ENCODE data around the gene PNPLA2.

The PNPLA2 gene, protein sequence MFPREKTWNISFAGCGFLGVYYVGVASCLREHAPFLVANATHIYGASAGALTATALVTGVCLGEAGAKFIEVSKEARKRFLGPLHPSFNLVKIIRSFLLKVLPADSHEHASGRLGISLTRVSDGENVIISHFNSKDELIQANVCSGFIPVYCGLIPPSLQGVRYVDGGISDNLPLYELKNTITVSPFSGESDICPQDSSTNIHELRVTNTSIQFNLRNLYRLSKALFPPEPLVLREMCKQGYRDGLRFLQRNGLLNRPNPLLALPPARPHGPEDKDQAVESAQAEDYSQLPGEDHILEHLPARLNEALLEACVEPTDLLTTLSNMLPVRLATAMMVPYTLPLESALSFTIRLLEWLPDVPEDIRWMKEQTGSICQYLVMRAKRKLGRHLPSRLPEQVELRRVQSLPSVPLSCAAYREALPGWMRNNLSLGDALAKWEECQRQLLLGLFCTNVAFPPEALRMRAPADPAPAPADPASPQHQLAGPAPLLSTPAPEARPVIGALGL

DNA sequence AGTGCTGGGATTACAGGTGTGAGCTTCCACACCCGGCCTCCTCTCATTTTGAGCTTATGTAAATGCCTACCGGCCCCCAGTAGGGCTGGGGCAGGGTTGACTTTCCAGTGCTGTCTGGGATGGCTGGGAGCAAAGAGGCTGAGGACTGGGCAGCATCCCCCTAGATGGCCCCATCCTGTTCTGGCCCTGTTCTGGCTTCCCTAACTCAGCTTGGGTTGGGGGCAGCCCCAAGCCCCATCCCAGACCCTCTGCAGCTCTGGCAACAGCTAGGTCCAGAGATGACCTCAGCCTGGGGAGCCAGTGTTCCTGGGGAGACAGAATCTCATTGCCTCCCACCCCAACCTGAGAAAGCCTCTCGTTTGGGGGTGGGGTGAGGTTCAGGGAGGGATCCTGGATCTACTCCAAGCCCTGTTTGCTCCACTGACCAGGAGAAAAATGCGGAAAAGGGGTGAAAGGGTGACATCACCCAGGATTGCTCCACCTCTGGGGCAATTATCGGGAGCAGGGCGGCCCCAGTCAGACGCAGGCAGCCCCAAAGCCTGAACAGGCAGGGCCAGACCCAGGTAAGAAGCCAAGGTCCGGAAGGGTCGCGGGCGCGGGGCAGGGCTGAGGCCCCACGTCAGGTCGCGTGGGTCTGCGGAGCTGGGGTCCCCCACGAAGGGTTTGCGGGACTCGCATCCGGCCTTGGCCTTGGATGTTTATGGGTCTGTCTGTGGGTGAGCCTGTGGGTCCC lies at the start of gene PNPLA2:
Gene PNPLA2, plus strand, starts transcription at position 519 of the 733 bp plus-strand sequence. CDS start 805 bp downstream, outside the sequence.
- no peak for DNase-seq (ENCODE audit: low spot score)

DNA sequence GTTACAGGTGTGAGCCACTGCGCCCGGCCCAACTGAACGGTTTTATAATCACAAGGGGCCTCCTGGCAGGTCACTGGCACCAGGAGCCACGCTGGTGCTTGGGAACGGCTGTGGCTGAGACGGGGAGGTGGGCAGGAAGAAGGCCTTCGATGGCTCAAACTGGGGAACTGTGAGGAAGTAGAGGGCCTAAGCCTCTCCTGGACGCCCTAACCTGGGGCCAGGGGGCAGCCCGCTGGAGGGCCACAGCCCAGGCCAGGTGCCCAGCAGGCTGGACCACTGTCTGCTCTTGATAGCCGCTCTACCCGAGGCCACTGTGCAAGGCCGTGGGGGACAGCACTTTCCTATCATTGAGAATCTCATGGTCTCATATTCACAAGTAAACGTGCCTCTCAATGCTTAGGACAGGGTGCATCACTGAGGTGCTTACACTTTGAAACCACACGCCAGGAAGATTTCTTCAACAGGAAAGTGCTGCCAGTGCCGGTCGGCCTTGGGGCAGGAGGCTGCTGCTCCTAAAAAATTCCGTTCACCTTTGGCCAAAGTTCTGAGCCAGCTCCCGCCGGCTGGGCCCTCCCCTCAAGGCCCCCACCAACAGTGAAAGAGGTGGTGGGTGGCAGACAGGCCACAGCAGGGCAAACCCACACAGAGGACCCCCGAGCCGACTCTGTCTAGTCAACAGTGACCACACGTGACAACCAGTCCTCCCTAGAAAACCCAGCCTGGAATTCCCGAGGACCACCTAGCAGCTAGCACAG lies 48.6 kb upstream of the PNPLA2 start:
- no peak for DNase-seq (ENCODE audit: low spot score)

DNA sequence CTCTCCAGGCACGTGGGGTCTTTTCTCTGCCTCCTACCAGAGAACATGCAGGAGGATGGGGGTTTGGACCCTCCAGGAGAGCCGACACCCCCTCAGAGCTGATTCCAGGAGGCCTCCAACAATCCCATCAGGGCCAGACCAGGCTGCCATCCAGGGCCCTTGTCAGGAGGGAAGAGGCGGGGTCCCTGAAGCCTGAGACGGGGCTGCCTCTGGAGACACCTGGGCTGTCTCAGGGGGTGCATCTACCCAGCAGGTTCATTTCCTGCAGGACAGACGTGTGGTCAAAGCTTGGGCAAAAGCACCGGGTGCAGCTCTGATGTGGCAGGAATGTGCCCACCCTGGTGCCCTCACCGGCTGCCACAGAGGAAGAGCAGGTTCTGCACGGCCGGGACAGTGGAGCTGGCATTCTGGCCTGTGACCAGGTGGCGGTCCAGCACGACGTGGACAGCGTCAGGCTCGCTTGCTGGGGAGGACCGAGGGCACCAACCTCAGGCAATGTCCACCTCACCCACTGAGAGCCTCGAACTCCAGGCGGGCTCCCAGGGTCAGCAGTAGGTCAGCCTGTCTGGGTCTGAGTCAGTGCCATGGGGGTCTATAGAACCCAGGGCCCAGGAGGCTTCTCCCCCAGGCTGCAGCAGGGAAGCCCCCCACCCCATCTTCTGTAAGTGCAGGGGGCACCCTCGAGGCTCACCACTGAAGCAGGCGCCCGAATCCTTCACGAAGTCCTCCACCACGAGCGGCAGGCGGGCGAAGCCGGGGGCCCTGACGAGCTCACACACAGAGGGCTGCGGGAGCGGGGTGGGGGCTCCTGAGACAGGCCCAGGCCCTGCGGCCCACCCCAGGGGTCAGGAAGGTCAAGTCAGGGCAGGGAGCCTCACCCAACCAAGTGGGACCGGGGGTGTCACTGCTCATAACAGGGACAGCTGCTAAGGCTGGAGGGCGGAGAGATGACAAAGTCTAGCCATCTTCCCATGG lies 47.8 kb upstream of the PNPLA2 start:
- no peak for DNase-seq (ENCODE audit: low spot score)

DNA sequence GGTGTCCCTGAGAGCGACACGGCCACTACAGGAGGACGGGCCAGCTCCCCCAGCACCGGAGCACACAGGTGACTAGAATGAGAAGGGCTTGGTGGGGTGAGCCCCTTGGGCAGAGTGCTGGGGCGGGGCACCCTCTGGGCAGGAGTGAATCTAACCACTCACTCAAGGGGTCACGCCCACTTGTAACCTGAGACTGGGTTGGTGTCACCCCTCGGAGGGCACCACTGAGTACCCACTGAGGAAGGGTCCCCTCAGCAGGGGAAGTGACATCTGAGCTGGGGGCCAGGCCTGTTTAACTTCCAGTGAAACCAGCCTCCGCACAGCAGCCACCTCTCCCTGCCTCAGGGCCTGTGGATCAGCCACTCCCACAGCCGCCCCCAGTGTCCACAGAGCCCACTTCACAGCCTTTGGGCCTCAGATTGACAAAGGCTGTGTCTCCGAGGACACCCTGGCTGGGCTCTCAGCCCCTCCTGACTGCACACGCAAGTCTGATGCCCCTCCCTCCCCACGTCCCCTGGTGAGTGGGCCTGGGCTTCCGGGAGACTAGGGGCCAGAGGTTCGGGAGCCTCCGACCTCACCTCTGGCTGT lies 47.0 kb upstream of the PNPLA2 start:
- DNase-seq (ENCODE audit: low spot score): no peak

DNA sequence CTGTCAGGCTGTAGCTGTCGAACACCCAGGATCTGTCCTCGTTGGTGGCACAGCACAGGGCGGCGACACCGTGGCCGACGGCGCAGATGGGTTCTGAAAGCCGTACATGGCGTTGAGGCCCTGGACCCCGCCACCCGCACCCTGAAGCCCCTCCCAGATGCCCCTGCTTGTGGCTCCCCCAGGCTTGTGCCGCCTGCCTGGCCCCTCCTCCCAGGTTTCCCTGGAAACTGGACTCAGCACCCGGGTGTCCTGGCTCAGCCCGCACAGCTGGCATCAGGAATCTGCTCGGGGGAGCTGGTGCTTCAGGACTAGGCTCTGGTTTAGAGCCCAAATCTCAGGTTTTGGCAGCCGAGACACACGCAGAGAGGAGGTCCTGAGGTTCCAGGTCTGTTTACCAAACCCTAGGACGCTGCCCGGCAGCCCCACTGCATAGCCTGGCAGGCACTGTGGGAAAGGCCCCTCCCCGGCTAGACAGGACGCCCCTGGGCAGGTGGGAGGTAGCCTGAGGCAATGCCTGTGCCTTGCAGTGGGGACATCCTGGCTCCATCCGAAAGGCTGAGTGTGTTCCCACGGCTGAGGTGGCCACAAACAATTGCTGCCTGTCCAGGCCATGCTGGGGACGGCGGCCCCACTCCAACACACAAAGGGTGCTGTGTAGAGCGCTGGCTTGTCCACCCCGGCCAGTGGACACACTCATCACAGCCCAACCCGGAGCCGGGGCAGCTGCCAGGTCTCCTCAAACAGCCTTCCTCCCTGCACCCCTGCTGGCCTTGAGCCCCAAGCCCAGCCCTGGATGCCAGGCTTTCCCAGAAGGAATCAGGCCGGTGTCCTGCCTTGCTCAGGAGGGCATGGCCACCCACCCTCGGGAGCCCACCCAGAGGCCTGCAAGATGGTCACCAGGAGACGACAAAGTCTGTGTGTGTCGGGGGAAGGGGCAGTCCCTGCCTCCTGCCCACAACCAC lies 46.0 kb upstream of the PNPLA2 start:
- DNase-seq (ENCODE audit: low spot score): no peak

DNA sequence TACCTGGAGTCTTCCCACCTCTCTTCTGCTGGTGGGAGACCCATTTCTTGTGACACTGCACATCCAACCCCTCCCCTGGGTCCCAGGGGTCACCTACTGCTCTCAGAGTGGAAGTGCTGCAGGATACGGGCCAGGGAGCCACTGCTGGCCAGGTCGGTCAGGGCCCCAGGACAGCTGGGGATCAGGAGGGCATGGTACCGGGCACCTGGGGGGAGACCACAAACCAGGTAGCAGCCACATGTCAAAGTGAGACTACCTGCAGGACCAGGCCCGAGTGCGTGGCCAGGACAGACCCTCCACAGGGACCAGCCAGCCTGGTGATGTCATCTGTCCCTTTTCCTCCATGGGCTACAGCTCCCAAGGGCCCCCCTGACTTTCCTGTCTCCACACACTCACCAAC lies 45.3 kb upstream of the PNPLA2 start:
- DNase-seq (ENCODE audit: low spot score): no peak

DNA sequence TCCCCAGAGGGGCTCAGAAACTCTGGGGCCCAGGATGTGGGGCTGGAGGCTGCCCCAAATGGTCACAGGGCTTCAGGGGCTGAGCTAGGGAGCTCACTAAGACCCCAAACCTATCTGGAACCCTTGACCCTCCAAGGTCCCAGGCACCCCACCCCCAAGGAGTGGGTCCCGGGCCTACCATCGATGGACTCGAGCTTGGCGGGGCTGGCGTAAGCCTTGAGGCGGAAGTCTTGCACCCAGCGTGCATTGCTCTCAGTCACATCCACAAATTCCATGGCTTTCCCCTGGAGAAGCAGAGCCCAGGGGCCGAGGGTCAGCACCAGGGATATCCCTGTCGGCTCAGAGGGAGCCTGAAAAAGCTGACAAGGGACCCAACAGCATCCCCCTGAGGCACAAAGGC lies 44.9 kb upstream of the PNPLA2 start:
- no peak for DNase-seq (ENCODE audit: low spot score)

DNA sequence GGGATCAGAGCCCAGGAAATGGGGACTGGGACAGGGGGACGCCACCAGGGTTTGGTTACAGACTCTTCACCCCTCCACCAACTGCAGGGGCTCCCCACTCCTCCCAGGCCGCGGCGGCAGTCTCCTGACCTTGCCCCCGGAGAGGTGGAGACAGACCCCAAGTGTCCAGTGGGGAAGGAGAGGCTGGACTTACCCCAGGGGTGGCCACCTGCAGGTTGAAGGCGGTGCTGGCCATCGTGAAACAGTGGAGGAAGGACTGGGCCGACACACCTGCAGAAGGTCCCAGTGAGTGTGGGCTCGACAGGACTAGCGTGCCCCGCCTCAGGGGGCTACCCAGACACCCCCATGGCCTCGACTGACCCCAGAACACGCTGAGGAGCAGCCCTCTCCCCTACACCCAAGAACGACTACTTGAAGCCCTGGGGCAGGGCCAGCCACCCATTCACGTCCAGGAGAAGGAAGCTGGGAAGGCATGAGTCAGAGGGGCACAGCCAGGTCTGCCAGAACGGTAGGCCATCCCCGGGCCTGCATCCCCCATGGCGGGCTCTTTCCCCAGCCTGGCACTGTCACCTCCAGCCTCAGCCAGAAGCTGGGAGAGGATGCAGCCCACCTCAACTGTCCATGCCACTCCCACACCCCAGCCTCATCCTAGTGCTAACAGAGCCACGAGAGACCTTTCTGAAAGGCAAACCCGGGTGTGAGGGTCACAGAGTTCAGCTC lies 43.7 kb upstream of the PNPLA2 start:
- peak; percentile 50 for DNase-seq (ENCODE audit: low spot score)

DNA sequence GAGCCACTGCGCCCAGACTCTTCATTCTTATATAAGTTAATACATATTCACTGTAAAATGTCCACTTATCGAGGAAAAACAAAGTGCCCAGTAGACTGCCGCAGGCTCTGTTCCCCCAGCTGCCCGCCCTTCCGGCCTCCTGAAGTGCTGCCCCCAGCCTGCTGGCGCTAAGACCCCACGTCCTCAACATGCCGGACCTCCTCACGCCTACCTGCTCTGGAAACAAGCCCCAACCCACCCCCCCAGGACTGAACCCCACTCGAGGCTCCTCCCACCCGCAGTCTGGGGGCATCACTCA lies 42.5 kb upstream of the PNPLA2 start:
- no peak for DNase-seq (ENCODE audit: low spot score)

DNA sequence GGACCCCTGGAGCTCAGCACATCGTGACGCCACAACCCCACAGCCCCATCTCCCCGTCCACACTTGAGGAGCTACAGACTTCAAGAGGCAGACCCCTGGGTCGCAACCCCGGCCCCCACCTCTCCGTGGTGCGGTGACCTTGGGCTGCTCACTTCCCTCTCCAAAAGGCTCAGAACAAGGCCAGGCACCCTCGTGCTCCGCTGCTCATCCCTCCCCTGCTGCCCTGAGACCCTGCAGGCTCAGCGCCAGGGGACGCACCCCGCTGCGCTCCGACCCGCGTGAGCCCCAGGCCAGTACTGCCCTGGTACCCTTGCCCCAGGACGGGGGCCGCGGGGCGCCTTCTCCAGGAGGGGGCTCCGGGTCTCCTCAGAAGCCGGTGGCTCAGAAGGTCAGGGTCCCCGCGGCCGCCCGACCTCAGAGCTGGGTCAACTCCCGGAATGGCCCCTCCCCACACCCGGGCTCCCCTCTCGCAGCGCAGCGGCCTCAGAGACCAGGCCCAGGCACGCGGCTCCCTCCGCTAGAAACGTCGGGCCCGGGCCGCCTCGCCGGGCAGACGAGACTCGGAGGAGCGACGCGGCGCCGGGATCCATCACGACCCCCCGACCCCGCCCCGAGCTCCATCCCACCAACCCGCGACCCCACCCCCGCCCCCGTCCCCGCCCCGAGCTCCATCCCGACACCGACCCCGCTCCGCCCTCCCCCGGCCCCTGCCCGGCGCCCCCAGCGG lies 42.0 kb upstream of the PNPLA2 start:
- DNase-seq (ENCODE audit: low spot score): no peak

DNA sequence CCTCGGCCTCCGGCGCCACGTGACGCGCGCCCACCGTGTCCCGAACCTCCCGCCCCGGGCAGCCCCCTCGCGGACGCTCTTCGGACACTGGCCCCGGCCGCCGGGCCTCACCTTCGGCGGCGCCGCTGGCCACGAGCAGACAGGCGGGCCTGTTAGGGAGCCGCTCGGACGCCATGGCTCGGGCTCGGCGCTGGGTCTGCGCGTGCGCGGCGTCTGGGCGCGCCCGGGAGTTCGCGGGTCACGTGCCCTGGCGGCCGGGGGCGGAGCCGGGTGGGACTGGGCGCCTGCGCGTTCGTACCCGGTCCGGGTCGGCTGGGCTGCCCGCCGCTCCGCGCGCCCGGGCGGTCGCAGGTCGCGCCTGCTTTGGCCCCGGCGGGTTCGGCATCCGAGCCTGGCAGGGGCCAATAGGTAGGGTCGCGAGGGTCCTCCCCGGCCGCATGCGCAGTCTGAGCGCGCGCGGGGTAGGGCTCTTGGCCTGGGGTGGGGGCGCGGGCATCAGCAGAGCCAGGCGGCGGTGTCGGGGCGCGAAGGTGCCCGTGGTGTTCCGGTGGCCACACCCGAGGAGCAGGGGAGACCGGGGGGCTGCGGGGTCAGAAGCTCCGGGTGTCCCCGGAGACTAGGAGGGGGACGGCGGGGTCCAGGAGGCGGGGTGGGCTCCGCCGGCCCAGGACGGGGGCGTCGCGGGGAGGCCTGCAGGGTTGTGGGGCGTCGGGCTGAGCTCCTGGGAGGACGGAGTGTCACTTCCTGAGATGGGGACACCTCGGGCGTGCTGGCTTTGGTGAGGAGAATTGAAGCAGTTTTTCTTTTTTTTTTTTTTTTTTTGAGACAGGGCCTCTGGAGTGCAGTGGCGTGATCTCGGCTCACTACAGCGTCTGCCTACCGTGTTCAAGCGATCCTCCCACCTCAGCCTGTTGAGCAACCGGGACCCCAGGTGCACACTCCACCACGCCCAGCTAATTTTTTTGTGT lies 41.1 kb upstream of the PNPLA2 start, which contains the start of gene GATD1:
Gene GATD1, minus strand, starts transcription at position 200 of the 968 bp plus-strand sequence. Its CDS starts 25 bp downstream, at position 175.
- DNase-seq (ENCODE audit: low spot score): peak; percentile 96

DNA sequence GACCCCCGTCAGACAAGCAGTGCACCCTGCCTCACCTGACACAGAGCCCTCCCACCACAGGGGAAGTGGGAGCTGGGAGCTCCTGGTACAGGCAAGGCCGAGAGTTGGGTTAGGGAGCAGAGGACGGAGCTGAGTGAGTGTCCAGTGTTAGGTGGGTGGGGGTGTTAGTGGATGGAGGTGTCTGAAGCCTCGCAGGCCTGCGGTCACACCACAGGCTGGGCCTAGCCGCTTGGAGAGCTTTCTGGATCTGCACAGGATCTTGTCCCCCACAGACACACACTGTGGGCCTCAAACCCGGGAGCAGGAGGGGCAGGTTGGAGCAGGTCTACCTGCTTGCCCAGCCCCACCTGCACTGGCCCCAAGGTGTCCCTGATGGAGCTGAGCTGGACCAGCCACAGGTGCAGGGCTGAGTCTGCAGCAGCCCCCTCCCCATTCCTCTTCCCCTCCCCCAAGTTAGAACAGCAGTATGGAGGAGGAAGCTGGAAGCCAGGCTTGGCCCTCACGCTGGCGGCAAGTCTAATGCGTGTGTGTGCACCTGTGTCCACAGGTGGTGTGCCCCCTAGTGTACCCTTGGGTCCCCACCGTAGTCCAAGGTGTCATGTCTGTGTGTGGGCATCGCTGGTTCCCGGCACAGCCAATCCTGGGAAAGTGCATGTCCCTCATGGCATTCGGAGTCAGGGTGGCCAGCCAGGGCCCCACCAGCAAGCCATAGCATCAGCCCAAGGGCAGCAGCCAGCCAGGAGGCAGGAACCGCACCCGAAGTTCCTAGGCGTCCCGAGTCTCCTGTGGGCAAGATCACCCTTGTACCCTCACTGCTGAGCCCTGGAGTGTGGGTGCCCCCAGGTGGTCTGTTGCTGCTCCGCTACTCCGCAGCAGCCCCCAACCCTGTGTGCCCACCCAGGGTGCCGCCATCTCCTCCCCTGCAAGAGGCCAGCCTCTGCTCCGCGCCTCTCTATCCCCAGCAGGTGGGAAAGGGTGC lies 39.4 kb upstream of the PNPLA2 start:
- DNase-seq (ENCODE audit: low spot score): peak; percentile 40

DNA sequence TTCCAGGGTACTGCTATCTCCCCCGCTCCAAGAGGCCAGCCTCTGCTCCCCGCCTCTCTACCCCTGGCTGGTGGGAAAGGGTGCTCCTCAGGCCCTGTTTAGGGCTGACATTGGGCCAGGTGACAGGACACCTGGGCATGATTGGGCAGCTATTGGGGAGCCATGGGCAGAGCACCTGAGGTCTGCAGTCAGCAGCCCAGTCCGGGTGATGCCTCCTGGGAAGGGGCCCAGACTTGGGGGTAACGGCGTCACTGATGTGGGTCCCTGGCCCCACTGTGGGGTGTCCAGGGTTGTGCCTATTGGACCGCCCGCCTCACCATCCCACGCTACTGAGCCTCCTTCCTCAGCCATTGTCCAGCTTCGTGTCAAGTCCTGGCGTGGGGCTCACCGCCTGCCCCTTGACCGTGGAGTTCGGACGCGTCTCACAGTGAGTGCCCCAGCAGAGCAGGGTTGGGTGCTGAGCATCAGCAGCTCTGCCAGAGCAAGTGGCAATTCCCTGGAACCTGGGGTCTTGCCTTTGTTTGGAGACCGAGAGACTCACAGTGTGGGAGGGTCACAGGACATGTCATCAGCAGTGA lies 38.7 kb upstream of the PNPLA2 start:
- no peak for DNase-seq (ENCODE audit: low spot score)

DNA sequence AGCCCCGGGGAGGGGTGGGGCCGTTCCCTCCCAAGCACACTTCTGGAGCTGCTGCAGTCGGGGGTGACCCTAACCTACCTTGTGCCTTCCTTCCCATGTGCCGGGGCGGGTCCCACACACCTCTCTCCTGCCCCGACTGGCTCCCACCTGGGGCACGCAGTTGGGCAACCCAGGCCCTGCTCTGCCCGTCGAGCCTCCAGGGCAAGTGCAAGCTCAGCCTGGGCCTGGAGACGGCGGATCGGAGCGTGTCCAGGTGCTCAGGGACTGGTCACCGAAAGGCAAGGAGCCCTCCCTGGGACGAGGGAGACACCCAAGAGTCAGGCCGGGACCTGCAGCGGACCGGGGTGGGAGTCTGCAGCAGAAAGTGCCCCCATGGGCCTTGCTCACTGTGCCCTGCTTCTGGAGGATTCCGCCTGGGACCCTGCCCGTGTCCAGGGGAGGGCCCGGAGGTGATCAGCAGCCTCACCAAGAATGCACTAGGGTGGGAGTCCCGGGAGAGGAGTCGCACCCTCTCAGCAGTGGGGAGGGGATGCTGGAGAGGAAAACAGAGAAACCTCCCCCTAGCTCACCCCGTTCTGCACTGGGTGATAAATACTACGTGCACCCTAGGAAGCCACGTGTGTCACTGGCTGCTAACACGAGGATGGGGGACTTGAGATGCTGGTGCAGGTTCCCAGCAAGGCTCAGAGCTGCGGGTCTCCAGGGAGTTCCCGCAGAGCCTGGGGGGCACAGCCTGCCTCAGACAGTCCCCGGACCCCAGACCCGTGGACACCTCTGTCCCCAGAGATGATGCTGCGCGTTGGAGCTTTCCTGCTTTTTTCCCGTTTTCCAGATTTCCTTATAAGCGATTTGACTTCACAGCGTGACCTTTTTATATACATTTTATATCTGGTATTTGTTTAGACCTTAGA lies 36.2 kb upstream of the PNPLA2 start:
- no peak for DNase-seq (ENCODE audit: low spot score)
